Fibroblast of mammary gland (primary cell): Measurements from ENCODE around the gene TAOK1.

ENCODE experiments used
- DNase-seq: peaks from one replicate; pipeline ENCODE4 v3.0.0-alpha.2; 2010; ENCODE audit warnings: low read depth
- H3K4me3 ChIP-seq: 2 replicates; pipeline ENCODE4 v1.5.1; 2011; ENCODE audit warnings: low read depth, mild to moderate bottlenecking, low read length, moderate library complexity; ENCODE audit not compliant: control insufficient read depth
- TF ChIP-seq, protein P1 (sequence below): conservative IDR thresholded peaks from 2 replicates; pipeline ENCODE4 v1.5.1; 2011; ENCODE audit warnings: low read depth, low read length, inconsistent platforms; ENCODE audit not compliant: control insufficient read depth, insufficient read depth

The TAOK1 gene

DNA sequence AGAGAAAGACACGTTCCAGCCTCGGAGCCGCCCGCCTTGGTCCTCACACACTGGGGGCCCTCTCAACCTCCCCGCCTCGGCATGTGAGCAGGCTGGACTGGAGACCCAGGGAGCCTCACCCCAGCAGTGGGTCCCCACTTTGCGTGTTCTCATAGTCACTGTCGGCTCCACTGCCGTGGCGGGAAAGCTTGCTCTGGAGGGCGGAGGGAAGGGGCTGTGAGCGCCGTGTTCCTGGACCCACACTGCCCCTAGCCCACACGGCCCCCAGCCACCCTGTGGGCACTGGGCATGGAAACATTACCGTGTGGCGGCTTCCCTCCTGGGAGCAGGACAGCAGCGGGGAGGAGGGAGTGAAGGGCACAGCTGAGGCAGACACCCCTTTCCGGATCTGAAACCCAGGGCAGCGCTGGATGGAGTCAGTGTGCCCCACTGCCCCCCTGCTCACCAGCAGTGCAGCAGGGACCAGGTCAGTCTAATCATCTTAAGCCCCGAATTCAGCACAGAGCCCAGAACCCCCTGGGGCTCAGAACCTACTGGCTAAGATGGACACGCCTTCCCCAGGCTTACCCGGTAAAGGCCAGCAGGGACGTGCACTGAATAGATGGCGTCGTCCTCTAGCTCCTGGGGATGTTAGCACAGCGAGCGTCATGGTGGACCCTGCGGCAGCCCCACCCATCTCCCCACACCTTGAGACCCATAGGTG lies 185.5 kb downstream of the TAOK1 start:
- DNase-seq, result no peak
- TF ChIP-seq, protein P1, sequence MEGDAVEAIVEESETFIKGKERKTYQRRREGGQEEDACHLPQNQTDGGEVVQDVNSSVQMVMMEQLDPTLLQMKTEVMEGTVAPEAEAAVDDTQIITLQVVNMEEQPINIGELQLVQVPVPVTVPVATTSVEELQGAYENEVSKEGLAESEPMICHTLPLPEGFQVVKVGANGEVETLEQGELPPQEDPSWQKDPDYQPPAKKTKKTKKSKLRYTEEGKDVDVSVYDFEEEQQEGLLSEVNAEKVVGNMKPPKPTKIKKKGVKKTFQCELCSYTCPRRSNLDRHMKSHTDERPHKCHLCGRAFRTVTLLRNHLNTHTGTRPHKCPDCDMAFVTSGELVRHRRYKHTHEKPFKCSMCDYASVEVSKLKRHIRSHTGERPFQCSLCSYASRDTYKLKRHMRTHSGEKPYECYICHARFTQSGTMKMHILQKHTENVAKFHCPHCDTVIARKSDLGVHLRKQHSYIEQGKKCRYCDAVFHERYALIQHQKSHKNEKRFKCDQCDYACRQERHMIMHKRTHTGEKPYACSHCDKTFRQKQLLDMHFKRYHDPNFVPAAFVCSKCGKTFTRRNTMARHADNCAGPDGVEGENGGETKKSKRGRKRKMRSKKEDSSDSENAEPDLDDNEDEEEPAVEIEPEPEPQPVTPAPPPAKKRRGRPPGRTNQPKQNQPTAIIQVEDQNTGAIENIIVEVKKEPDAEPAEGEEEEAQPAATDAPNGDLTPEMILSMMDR, result no peak
- H3K4me3 ChIP-seq, result no peak overlapping the region

DNA sequence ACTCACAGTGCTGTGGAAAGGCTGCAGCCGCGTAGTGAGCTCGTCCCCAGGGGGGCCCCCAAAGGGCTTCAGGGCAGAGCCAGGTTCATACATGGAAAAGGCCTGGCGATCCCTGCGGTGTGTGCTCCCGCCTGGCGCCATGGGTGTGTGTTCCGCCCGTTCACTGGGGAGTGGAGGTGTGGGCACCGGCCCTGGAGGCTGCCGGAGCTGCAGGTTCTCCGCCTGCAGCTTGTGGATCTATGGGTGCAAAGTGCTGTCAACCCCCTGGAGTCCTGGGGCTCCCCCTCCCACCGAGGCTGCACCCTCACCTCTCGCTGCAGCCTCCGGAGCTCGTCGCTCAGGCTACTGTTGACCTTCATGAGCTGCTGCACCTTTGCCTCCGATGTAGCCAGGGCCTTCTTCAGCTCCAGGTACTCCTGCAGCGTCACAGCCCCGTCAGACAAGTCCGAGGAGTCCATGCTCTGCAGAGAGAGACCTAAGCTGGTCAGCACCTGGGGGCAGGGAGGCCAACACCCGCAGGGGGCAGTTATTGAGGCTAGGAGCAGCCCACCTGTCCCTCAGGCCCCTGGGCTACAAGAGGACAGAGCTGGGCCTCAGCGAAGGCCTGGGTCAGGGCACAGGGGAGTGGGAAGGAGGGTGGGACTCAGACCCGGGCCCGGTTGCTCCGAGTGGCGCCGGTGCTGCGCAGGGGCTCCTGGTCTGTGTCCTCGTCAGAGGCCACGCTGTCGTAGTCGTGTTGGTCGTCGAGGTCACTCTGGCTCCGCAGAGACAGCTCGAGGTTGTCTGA lies 186.2 kb downstream of the TAOK1 start:
- TF ChIP-seq, protein P1, result no peak
- H3K4me3 ChIP-seq, result no peak overlapping the region
- no peak for DNase-seq

DNA sequence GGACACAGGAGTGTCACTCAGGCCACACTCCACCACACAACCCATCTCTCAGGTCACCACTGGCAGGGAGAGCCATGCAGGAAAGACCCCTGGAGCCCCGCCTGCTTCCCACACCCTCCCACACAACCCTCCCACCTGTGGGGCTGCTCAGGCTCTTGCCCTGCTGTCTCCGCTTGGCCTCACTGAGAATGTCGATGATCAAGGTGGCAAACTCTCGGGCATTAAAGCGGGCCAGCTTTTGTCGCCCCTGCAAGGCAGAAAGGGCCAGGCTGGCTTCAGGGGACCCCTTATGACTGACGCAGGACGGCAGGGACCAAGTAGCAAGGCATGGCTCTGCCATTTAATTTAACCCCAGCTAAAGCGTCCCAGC lies 186.8 kb downstream of the TAOK1 start:
- TF ChIP-seq, protein P1, result no peak
- H3K4me3 ChIP-seq, result no peak overlapping the region

GRCh38 chr17:29577385-29578211 lies 187.4 kb downstream of the TAOK1 start:
- TF ChIP-seq, protein P1, result no peak
- DNase-seq, result no peak
- H3K4me3 ChIP-seq, result no peak overlapping the region

More for the DNA sequence above, 186.8 kb downstream of the TAOK1 start:
- DNase-seq, result no peak

DNA sequence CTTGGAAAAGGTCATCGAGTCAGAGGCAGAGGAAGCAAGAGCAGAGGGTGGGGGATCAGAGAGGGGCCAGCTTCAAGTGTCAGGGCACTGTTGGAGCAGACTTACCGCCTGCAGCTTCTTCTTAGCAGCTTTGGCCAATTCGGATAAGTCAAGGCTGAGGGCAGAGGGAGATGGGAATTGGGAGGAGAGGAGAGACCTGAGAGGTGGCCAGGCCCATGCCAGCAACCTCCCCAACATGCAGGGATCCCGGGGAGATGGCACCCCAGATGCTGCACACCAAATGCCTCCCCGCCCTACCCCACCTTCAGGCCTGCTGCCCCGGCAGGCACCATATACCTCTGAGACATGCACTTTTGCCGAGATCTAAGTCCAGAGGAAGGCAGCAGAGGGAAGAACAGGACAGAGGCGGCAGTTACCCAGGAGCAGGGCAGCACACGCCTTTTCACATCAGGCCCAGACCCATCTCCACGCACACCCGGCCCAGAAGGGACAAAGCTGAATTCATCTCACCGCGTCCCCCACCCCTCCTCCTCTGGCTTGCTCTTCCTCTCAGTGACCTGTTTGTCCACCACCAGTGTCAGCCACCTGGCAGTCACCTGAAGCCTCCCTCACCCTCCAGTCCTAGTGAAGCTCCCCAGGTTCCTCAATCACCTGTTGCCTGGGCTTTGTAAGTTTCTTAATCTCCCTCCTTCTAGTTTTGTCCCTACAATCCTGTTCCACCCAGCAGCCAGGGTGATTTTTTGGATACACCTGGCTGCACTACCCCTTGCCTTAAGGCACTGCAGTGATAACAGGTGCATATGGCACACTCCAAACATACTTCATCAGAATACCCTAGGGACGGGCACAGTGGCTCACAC lies 188.7 kb downstream of the TAOK1 start:
- no peak for DNase-seq
- no peak overlapping the region for H3K4me3 ChIP-seq

More for the DNA sequence above, 188.7 kb downstream of the TAOK1 start:
- TF ChIP-seq, protein P1, result no peak
